HEK293 (cell line): Measurements from ENCODE around the gene MFSD2B.

ENCODE experiments used
- CTCF ChIA-PET: fragments of 350-600 bp; formaldehyde crosslinking; extraction: SDS; loops from one replicate; lab custom pipeline; 2021; ENCODE audit warnings: antibody characterized with exemption; lab: Yijun Ruan, JAX
- POLR2A ChIA-PET: fragments of 300-600 bp; formaldehyde crosslinking; extraction: SDS; loops from one replicate; lab custom pipeline; 2020; ENCODE audit warnings: antibody characterized with exemption, inconsistent platforms; lab: Yijun Ruan, JAX
- H3K27ac ChIP-seq: fragments of 200-500 bp; sonication (Bioruptor generic); 2 replicates; pipeline ENCODE4 v1.5.1; 2014; ENCODE audit warnings: low read depth, low read length, control low read depth, inconsistent platforms; ENCODE audit errors: extremely low read depth
- H3K36me3 ChIP-seq, 2 experiments: fragments of 200-500 bp in 1 of 2; sonication (Bioruptor generic) in 1 of 2; 1 replicate in 1 of 2; 2 replicates in 1 of 2; pipeline ENCODE4 v1.5.1; 2014 to 2017; ENCODE audit warnings: inconsistent platforms in 2 of 2, low read length in 2 of 2; ENCODE audit not compliant: control insufficient read depth in 2 of 2, insufficient read depth in 1 of 2
- H3K4me1 ChIP-seq: fragments of 200-500 bp; sonication (Bioruptor generic); 2 replicates; pipeline ENCODE4 v1.5.1; 2014; ENCODE audit warnings: mild to moderate bottlenecking, low read length, inconsistent platforms; ENCODE audit not compliant: control insufficient read depth, insufficient read depth
- H3K4me3 ChIP-seq: 2 replicates; pipeline ENCODE4 v1.5.1; 2011; ENCODE audit warnings: low read depth, mild to moderate bottlenecking, control low read depth, low read length, moderate library complexity
- H3K9me3 ChIP-seq: fragments of 200-500 bp; sonication (Bioruptor generic); 2 replicates; pipeline ENCODE4 v1.5.1; 2014; ENCODE audit warnings: low read depth, low read length, inconsistent platforms; ENCODE audit not compliant: control insufficient read depth, insufficient read depth
- GLIS1 ChIP-seq: fragments of 450-650 bp; formaldehyde crosslinking; IDR thresholded peaks from 2 replicates; pipeline ENCODE4 v1.5.1; 2016; ENCODE audit warnings: missing biosample characterization, missing genetic modification characterization
- KLF8 ChIP-seq: fragments of 450-650 bp; formaldehyde crosslinking; IDR thresholded peaks from 2 replicates; pipeline ENCODE4 v1.5.1; 2016; ENCODE audit warnings: missing biosample characterization, missing genetic modification characterization
- ZNF184 ChIP-seq: fragments of 450-650 bp; IDR thresholded peaks from 2 replicates; pipeline ENCODE4 v1.5.1; 2018; ENCODE audit warnings: missing biosample characterization, mild to moderate bottlenecking, missing genetic modification characterization
- ZNF549 ChIP-seq: fragments of 450-650 bp; IDR thresholded peaks from 2 replicates; pipeline ENCODE4 v1.5.1; 2018; ENCODE audit warnings: missing biosample characterization, missing genetic modification characterization, mild to moderate bottlenecking, inconsistent platforms, moderate library complexity
- ZNF658 ChIP-seq: fragments of 450-650 bp; formaldehyde crosslinking; IDR thresholded peaks from 2 replicates; pipeline ENCODE4; 2016; ENCODE audit warnings: missing biosample characterization, missing genetic modification characterization
- TF ChIP-seq, protein P1 (sequence below): fragments of 450-650 bp; formaldehyde crosslinking; IDR thresholded peaks from 2 replicates; pipeline ENCODE4 v1.5.1; 2016; ENCODE audit warnings: missing biosample characterization, missing genetic modification characterization
- TF ChIP-seq, protein P2 (sequence below): fragments of 450-650 bp; formaldehyde crosslinking; IDR thresholded peaks from 2 replicates; pipeline ENCODE4 v1.5.1; 2017; ENCODE audit warnings: missing biosample characterization, missing genetic modification characterization
- TF ChIP-seq, protein P3 (sequence below): fragments of 450-650 bp; formaldehyde crosslinking; IDR thresholded peaks from 2 replicates; pipeline ENCODE4 v1.5.1; 2017; ENCODE audit warnings: missing biosample characterization, missing genetic modification characterization
- TF ChIP-seq, protein P4 (sequence below): fragments of 450-650 bp; formaldehyde crosslinking; IDR thresholded peaks from 2 replicates; pipeline ENCODE4 v1.5.1; 2016; ENCODE audit warnings: missing biosample characterization, missing genetic modification characterization
- TF ChIP-seq, protein P5 (sequence below): fragments of 450-650 bp; formaldehyde crosslinking; IDR thresholded peaks from 2 replicates; pipeline ENCODE4 v1.5.1; 2016; ENCODE audit warnings: missing biosample characterization, missing genetic modification characterization
- TF ChIP-seq, protein P6 (sequence below): fragments of 450-650 bp; formaldehyde crosslinking; IDR thresholded peaks from 2 replicates; pipeline ENCODE4 v1.5.1; 2016; ENCODE audit warnings: missing biosample characterization, missing genetic modification characterization, low read depth

MFSD2B gene

DNA sequence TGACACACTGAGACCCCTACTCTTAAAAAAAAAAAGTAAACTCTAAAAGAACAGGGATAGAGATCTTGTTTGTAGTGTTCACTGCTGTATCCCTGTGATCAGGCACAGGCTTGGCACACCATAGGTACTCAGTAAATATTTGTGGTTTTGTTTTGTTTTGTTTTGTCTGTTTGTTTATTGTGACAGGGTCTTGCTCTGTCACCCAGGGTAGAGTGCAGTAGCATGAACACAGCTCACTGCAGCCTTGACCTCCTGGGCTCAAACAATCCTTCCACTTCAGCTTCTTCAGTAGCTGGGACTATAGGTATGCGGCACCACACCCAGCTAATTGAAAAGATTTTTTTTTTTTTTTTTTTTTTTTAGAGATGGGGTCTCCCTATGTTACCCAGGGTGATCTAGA, 43.1 kb downstream of the MFSD2B start (continued):
- TF ChIP-seq, protein P1, sequence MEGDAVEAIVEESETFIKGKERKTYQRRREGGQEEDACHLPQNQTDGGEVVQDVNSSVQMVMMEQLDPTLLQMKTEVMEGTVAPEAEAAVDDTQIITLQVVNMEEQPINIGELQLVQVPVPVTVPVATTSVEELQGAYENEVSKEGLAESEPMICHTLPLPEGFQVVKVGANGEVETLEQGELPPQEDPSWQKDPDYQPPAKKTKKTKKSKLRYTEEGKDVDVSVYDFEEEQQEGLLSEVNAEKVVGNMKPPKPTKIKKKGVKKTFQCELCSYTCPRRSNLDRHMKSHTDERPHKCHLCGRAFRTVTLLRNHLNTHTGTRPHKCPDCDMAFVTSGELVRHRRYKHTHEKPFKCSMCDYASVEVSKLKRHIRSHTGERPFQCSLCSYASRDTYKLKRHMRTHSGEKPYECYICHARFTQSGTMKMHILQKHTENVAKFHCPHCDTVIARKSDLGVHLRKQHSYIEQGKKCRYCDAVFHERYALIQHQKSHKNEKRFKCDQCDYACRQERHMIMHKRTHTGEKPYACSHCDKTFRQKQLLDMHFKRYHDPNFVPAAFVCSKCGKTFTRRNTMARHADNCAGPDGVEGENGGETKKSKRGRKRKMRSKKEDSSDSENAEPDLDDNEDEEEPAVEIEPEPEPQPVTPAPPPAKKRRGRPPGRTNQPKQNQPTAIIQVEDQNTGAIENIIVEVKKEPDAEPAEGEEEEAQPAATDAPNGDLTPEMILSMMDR (tag by site-specific recombination): no peak
- no peak for TF ChIP-seq ZNF658 (tag by site-specific recombination)
- TF ChIP-seq, protein P2, sequence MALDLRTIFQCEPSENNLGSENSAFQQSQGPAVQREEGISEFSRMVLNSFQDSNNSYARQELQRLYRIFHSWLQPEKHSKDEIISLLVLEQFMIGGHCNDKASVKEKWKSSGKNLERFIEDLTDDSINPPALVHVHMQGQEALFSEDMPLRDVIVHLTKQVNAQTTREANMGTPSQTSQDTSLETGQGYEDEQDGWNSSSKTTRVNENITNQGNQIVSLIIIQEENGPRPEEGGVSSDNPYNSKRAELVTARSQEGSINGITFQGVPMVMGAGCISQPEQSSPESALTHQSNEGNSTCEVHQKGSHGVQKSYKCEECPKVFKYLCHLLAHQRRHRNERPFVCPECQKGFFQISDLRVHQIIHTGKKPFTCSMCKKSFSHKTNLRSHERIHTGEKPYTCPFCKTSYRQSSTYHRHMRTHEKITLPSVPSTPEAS (tag by site-specific recombination): no peak
- no peak for TF ChIP-seq ZNF549 (tag by site-specific recombination)
- no peak for TF ChIP-seq GLIS1
- TF ChIP-seq, protein P3, sequence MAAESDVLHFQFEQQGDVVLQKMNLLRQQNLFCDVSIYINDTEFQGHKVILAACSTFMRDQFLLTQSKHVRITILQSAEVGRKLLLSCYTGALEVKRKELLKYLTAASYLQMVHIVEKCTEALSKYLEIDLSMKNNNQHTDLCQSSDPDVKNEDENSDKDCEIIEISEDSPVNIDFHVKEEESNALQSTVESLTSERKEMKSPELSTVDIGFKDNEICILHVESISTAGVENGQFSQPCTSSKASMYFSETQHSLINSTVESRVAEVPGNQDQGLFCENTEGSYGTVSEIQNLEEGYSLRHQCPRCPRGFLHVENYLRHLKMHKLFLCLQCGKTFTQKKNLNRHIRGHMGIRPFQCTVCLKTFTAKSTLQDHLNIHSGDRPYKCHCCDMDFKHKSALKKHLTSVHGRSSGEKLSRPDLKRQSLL: no peak
- TF ChIP-seq, all 188 proteins: peak for 0

DNA sequence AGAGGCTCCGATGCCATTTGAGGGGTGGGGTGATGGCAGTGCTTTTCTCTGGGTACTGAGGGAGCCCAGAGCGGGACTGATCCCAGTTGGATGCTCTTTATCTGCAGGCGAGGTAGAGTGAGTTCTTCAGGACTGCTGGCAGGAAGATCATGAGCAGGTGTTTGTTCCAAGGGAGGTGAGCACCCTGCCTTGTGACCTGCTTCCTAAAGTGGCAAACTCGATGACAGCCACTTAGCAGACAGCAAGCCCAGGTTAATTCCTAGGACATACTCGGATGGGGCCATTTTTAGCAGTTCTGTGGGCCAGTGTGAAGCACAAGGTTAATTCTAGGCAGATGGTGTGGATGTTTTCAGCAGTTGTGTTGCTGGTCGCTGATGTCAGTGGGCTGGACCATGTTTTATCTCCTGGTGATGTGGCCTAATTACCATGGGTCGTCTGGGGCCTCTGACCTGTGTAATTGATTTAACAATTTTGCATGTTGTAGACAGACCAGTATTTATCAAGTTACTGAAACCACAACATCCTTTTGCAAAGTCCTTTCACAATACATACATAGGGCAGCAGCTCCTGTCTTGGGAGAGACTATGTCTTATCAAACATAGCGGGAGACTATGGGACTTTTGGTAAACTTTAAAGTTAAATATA, 44.6 kb downstream of the MFSD2B start:
- no peak overlapping the region for H3K27ac ChIP-seq
- H3K4me1 ChIP-seq: 0 out of 2 replicates have a peak, but pooled peaks cover 3% of the 10 kb centered on the region
- ChIA-PET POLR2A (interaction anchor here (0.8 to 2.6 kb wide), 2 partner anchors 22 to 114 kb away, joined by 3 to 14 read pairs; partner anchors contain the start of genes SF3B6 and UBXN2A), CTCF (no interaction called here)
- H3K36me3 ChIP-seq: peaks cover 0 to 18% of the 10 kb centered on the region in 2 experiments; a peak in 2 of 3 replicates
- H3K9me3 ChIP-seq: no peaks in the 10 kb centered on the region
- TF ChIP-seq KLF8 (tag by site-specific recombination): no peak
- TF ChIP-seq, protein P4, sequence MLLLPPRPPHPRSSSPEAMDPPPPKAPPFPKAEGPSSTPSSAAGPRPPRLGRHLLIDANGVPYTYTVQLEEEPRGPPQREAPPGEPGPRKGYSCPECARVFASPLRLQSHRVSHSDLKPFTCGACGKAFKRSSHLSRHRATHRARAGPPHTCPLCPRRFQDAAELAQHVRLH (tag by site-specific recombination): no peak
- TF ChIP-seq, protein P5, sequence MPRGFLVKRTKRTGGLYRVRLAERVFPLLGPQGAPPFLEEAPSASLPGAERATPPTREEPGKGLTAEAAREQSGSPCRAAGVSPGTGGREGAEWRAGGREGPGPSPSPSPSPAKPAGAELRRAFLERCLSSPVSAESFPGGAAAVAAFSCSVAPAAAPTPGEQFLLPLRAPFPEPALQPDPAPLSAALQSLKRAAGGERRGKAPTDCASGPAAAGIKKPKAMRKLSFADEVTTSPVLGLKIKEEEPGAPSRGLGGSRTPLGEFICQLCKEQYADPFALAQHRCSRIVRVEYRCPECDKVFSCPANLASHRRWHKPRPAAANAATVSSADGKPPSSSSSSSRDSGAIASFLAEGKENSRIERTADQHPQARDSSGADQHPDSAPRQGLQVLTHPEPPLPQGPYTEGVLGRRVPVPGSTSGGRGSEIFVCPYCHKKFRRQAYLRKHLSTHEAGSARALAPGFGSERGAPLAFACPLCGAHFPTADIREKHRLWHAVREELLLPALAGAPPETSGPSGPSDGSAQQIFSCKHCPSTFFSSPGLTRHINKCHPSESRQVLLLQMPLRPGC (tag by site-specific recombination): no peak
- H3K4me3 ChIP-seq: no peak overlapping the region

DNA sequence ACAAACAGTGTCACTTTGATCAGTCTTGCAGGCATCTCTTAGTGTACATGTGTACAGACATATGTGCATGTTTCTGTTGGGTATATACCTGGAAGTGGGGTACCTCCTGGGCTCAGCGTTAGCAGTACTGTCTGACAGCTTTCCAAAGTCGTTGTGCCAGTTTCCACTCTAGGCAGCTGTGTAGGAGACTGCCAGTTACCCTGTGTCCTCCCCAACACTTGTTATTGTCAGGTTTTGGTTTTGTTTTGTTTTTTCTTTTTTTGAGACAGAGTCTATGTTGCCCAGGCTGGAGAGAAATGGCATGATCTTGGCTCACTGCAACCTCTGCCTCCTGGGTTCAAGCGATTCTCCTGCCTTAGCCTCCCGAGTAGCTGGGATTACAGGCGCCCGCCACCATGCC, 45.9 kb downstream of the MFSD2B start:
- TF ChIP-seq ZNF184 (tag by site-specific recombination): peak; percentile 96
- TF ChIP-seq, protein P6, sequence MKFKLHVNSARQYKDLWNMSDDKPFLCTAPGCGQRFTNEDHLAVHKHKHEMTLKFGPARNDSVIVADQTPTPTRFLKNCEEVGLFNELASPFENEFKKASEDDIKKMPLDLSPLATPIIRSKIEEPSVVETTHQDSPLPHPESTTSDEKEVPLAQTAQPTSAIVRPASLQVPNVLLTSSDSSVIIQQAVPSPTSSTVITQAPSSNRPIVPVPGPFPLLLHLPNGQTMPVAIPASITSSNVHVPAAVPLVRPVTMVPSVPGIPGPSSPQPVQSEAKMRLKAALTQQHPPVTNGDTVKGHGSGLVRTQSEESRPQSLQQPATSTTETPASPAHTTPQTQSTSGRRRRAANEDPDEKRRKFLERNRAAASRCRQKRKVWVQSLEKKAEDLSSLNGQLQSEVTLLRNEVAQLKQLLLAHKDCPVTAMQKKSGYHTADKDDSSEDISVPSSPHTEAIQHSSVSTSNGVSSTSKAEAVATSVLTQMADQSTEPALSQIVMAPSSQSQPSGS (tag by site-specific recombination): no peak
- Histone ChIP-seq H3K36me3 (peaks cover 0 to 19% of the 10 kb centered on the region in 2 experiments; a peak in 2 of 3 replicates), H3K4me3 (no peak overlapping the region), H3K27ac (no peak overlapping the region), H3K9me3 (no peaks in the 10 kb centered on the region), H3K4me1 (0 out of 2 replicates have a peak, but pooled peaks cover under 1% of the 10 kb centered on the region)
- ChIA-PET POLR2A (interaction anchor here (2.6 kb wide), 1 partner anchor 21 kb away, joined by 14 read pairs; the partner anchor contains the start of gene SF3B6), CTCF (no interaction called here)
